RCC 7860 (cell line): ENCODE measurements around the gene ETV5.

Experiments used
- DNase-seq: peaks from one replicate; pipeline ENCODE4 v3.0.0-alpha.2; 2015; ENCODE audit warnings: low spot score
- FAIRE-seq: peaks from 2 replicates; lab custom pipeline; 2012; peaks lifted over from hg19 to GRCh38; lab: Jason Lieb, UNC

ETV5 gene

GRCh38 chr3:186124592-186124991 lies 15.7 kb upstream of the ETV5 start:
- DNase-seq (peak; percentile 20), FAIRE-seq (no peak)

- FAIRE-seq: no peak
- no peak for DNase-seq
These were observed 14.1 kb upstream of the ETV5 start for GRCh38 chr3:186123012-186123411.

GRCh38 chr3:186121968-186122367 lies 13.1 kb upstream of the ETV5 start:
- no peak for DNase-seq
- no peak for FAIRE-seq

- FAIRE-seq: no peak
These were observed 12.4 kb upstream of the ETV5 start for GRCh38 chr3:186121278-186121677.

GRCh38 chr3:186119499-186119898 lies 10.6 kb upstream of the ETV5 start:
- no peak for DNase-seq
- no peak for FAIRE-seq

More at GRCh38 chr3:186121278-186121677, 12.4 kb upstream of the ETV5 start:
- no peak for DNase-seq

- no peak for FAIRE-seq
- DNase-seq: no peak
These were observed 9.8 kb upstream of the ETV5 start for GRCh38 chr3:186118692-186119091.

- DNase-seq (no peak), FAIRE-seq (no peak)
These were observed 8.7 kb upstream of the ETV5 start for GRCh38 chr3:186117521-186118134.

- DNase-seq: no peak
These were observed 6.5 kb upstream of the ETV5 start for GRCh38 chr3:186115239-186115996.

GRCh38 chr3:186110975-186111974 lies 2.4 kb upstream of the ETV5 start:
- FAIRE-seq (no peak), DNase-seq (no peak)

More at GRCh38 chr3:186115239-186115996, 6.5 kb upstream of the ETV5 start:
- FAIRE-seq: no peak

GRCh38 chr3:186109897-186110803 lies 1.3 kb upstream of the ETV5 start:
- FAIRE-seq (no peak), DNase-seq (no peak)

GRCh38 chr3:186108106-186108940 lies 566 bp downstream of the ETV5 start:
- FAIRE-seq: no peak
- DNase-seq: peak; percentile 24

- no peak for FAIRE-seq
These were observed 1.4 kb downstream of the ETV5 start for GRCh38 chr3:186107215-186108105.

GRCh38 chr3:186105543-186105942 lies 3.3 kb downstream of the ETV5 start:
- FAIRE-seq (no peak), DNase-seq (no peak)

More at GRCh38 chr3:186107215-186108105, 1.4 kb downstream of the ETV5 start:
- peak; percentile 46 for DNase-seq

GRCh38 chr3:186102687-186103086 lies 6.2 kb downstream of the ETV5 start:
- FAIRE-seq: no peak
- DNase-seq: no peak

- FAIRE-seq: no peak
- DNase-seq: no peak
These were observed 8.5 kb downstream of the ETV5 start for GRCh38 chr3:186100398-186100797.

GRCh38 chr3:186099178-186099577 lies 9.7 kb downstream of the ETV5 start:
- no peak for DNase-seq
- no peak for FAIRE-seq

- DNase-seq (no peak), FAIRE-seq (no peak)
These were observed 10.1 kb downstream of the ETV5 start for GRCh38 chr3:186098740-186099139.
